Measurements from ENCODE around the gene SMPD2. TPM values are rescaled to one million over a fixed set of nuclear protein-coding genes. Genes with fewer than 3 reads are reported as not detected.

SMPD2 gene
- total RNA-seq, 1 experiment from 2014 or later = 14.7 TPM

- Histone ChIP-seq H3K4me2 (ENCODE audit: low read length) (no peak overlapping the region), H4K20me1 (ENCODE audit: insufficient read depth) (no peaks in the 10 kb centered on the region), H3K9me2 (ENCODE audit: insufficient read depth) (no peaks in the 10 kb centered on the region), H3K27me3 (ENCODE audit: insufficient read depth, low read length) (no peaks in the 10 kb centered on the region), H3K9ac (ENCODE audit: low read length) (no peak overlapping the region), H3K36me3 (ENCODE audit: control insufficient read depth in 1 of 2, insufficient read depth in 2 of 2, low read length in 2 of 2) (peaks cover 47 to 76% of the 10 kb centered on the region in 2 experiments; a peak in 3 of 4 replicates), H3K4me3 (replicated peaks in 1 of 2; ENCODE audit: low read depth in 1 of 2, low read length in 2 of 2) (no peak overlapping the region), H2AFZ (ENCODE audit: low read depth, low read length, poor library complexity, severe bottlenecking) (no peak overlapping the region), H3K79me2 (ENCODE audit: insufficient read depth, low read length) (peaks cover 53% of the 10 kb centered on the region), H3K4me1 (ENCODE audit: control insufficient read depth in 1 of 2, insufficient read depth in 2 of 2, low read length in 2 of 2) (no peaks in the 10 kb centered on the region), H3K27ac (ENCODE audit: low read depth, low read length) (no peak overlapping the region), H3K9me3 (ENCODE audit: control insufficient read depth in 1 of 2, insufficient read depth in 1 of 2, low read depth in 1 of 2, low read length in 2 of 2) (no peaks in the 10 kb centered on the region)
- DNase-seq (ENCODE audit: low read depth, low spot score) (no peak), ATAC-seq (no peak)
- CTCF ChIA-PET = no interaction called here
- BruUV-seq (replicated peaks) = no TSS peak
- POLR2A ChIA-PET = no interaction called here
- intact Hi-C loops (cut with micrococcal nuclease) = no loop called here
- RAD21 ChIA-PET (ENCODE audit: low non-redundant PET in 1 of 2, low total read pairs in 2 of 2, uncharacterized antibody in 2 of 2, unreplicated experiment in 2 of 2) = no interaction called here
- no peak for TF ChIP-seq EZH2phosphoT487 (IDR thresholded peaks at IDR 0.05; ENCODE audit: borderline replicate concordance)
- no peak for TF ChIP-seq JUND (IDR thresholded peaks at IDR 0.05)
- TF ChIP-seq ZNF274 (IDR thresholded peaks at IDR 0.05; ENCODE audit: low read depth, low read length) = no peak
- TF ChIP-seq SP1 (IDR thresholded peaks at IDR 0.05; ENCODE audit: low read depth) = no peak
- no peak for TF ChIP-seq FOSL1 (IDR thresholded peaks at IDR 0.05; ENCODE audit: low read depth)
- TF ChIP-seq REST (IDR thresholded peaks at IDR 0.05; ENCODE audit: low read depth) = no peak
- no peak for TF ChIP-seq ZBTB33 (IDR thresholded peaks at IDR 0.05; ENCODE audit: extremely low read depth, insufficient replicate concordance, low read length)
- no peak for TF ChIP-seq SIN3A (IDR thresholded peaks at IDR 0.05; ENCODE audit: low read depth)
- TF ChIP-seq POLR2AphosphoS5 (IDR thresholded peaks at IDR 0.05; ENCODE audit: low read depth, low read length) = no peak
- TF ChIP-seq EZH2 (IDR thresholded peaks at IDR 0.05) = no peak
- TF ChIP-seq RAD21 (IDR thresholded peaks at IDR 0.05; ENCODE audit: low read depth) = no peak
- TF ChIP-seq CTCF (IDR thresholded peaks at IDR 0.05 in 2 of 3, conservative IDR thresholded peaks at IDR 0.05 in 1 of 3; ENCODE audit: borderline replicate concordance in 1 of 3, insufficient read depth in 1 of 3, low read depth in 2 of 3, low read length in 2 of 3) = no peak
- no peak for TF ChIP-seq CBX3 (IDR thresholded peaks at IDR 0.05; ENCODE audit: low read depth)
- TF ChIP-seq YY1 (IDR thresholded peaks at IDR 0.05; ENCODE audit: extremely low read depth, insufficient replicate concordance, low read depth, low read length) = no peak
- no peak for TF ChIP-seq CEBPB (IDR thresholded peaks at IDR 0.05; ENCODE audit: low read depth)
- TF ChIP-seq EGR1 (IDR thresholded peaks at IDR 0.05; ENCODE audit: low read depth) = no peak
- TF ChIP-seq TCF7L2 (IDR thresholded peaks at IDR 0.05; ENCODE audit: borderline replicate concordance, extremely low read depth, insufficient read depth, insufficient read length) = no peak
- no peak for TF ChIP-seq ZFX (IDR thresholded peaks at IDR 0.05)
- no peak for TF ChIP-seq ELF1 (IDR thresholded peaks at IDR 0.05; ENCODE audit: borderline replicate concordance, low read depth)
- no peak for TF ChIP-seq MAX (IDR thresholded peaks at IDR 0.05)
Measured at GRCh38 chr6:109469591-109470189, 29.2 kb downstream of the SMPD2 start.

Measured in HCT116 (cell line).